Activated CD8-positive, alpha-beta memory T cell treated with anti-CD3 and anti-CD28 coated beads, Interleukin-2, amount 10 ng/mL, durations not matched to agents 7 days and 5 days (primary cell): ENCODE results near the gene TLR5. TPM values are rescaled to one million over a fixed set of nuclear protein-coding genes. Genes with fewer than 3 reads are reported as not detected.
"Not testable (repeated sequence)": the region's sequence is repeated elsewhere in the genome, so short reads cannot be mapped to it uniquely, and the experiment has no call there.

Source experiments
- ATAC-seq: fragments of 150-1000 bp; cut with Tn5 transposase; one replicate; pipeline ENCODE4 v1.10.0; 2021; ENCODE audit warnings: moderate library complexity
- CTCF ChIA-PET: fragments of 350-600 bp; sonication (Branson Sonifier 250); formaldehyde crosslinking; loops from one replicate; lab custom pipeline; 2021; ENCODE audit warnings: antibody characterized with exemption; lab: Charles Lee
- DNase-seq: peaks from one replicate; pipeline ENCODE4 v3.0.0-alpha.2; 2020
- H3K27ac Mint-ChIP-seq: one replicate; pipeline ENCODE4 v1.8.0; 2021; ENCODE audit warnings: mild to moderate bottlenecking, mixed read lengths
- H3K27me3 Mint-ChIP-seq: one replicate; pipeline ENCODE4 v1.8.0; 2021; ENCODE audit warnings: mixed read lengths
- H3K36me3 Mint-ChIP-seq: one replicate; pipeline ENCODE4 v1.8.0; 2021; ENCODE audit warnings: mild to moderate bottlenecking, mixed read lengths
- H3K4me1 Mint-ChIP-seq: one replicate; pipeline ENCODE4 v1.8.0; 2021; ENCODE audit warnings: mixed read lengths
- H3K4me3 Mint-ChIP-seq: one replicate; pipeline ENCODE4 v1.8.0; 2021; ENCODE audit warnings: mild to moderate bottlenecking, moderate library complexity, mixed read lengths
- H3K9me3 Mint-ChIP-seq: one replicate; pipeline ENCODE4 v1.8.0; 2022; ENCODE audit warnings: low read depth, mixed read lengths
- total RNA-seq, 2 experiments: library from RNA; stranded (reverse); gene quantifications; one replicate each; pipeline ENCODE4 v1.2.3, GENCODE V29; 2021

The TLR5 gene
- total RNA-seq, 2 experiments from 2014 or later: 0.09 to 0.80 TPM

DNA sequence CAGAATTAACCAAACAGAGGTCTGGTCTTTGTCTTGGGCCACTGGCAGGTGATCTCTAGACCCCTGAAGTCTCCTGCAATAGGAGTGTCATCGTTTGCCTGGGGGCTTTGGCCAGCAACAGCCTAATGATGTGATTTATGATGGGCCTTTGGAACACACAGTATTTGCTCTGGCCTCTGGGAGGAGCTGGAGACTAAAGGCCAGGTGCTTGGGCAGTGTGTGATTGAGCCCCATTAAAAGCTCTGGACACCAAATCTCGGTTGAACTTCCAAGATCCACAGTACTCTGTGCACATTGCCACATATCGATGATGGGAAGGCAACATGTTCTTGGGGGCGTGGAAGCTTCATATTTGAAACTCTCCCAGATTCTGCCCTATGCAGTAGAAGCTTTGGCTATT, 32.0 kb upstream of the TLR5 start:
- Mint-ChIP-seq H3K4me3 (no peak overlapping the region), H3K27me3 (peaks cover 3% of the 10 kb centered on the region), H3K9me3 (no peaks in the 10 kb centered on the region), H3K4me1 (no peaks in the 10 kb centered on the region), H3K36me3 (no peaks in the 10 kb centered on the region), H3K27ac (no peak overlapping the region)
- DNase-seq (no peak), ATAC-seq (no peak)
- CTCF ChIA-PET: no interaction called here

DNA sequence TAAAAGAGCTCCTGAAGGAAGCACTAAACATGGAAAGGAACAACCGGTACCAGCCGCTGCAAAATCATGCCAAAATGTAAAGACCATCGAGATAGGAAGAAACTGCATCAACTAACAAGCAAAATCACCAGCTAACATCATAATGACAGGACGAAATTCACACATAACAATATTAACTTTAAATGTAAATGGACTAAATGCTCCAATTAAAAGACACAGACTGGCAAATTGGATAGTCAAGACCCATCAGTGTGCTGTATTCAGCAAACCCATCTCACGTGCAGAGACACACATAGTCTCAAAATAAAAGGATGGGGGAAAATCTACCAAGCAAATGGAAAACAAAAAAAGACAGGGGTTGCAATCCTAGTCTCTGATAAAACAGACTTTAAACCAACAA, 26.4 kb upstream of the TLR5 start:
- H3K9me3 Mint-ChIP-seq, H3K4me3 Mint-ChIP-seq, CTCF ChIA-PET, H3K36me3 Mint-ChIP-seq, ATAC-seq, H3K4me1 Mint-ChIP-seq, H3K27ac Mint-ChIP-seq, DNase-seq, H3K27me3 Mint-ChIP-seq: not testable (repeated sequence)

DNA sequence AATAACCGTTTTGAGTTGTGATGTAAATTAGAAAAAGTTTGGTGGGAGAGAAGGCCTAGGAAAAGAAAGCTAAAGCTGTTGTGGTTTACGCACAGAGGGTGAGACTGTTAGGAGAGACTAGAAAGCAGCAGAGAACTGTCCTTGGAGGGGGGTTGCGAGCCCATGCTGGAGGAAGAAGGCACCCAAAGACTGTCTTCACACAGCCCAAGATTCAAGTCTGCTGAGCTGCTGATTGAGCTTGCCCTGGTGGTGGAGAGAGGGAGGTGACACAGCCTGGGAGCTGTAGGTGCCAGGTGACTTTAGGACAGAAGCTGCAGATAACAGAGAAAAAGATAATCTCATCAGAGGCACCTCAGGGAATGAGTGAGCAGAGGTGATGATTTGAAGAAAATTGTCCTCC, 18.3 kb upstream of the TLR5 start:
- Mint-ChIP-seq H3K9me3 (no peaks in the 10 kb centered on the region), H3K36me3 (no peaks in the 10 kb centered on the region), H3K27me3 (peaks cover 11% of the 10 kb centered on the region), H3K4me3 (no peak overlapping the region), H3K4me1 (no peaks in the 10 kb centered on the region), H3K27ac (no peak overlapping the region)
- ATAC-seq (no peak), DNase-seq (no peak)
- CTCF ChIA-PET: interaction anchor here (1.6 kb wide), 1 partner anchor 28 kb away, joined by 5 read pairs; no protein-coding TSS in a partner anchor

DNA sequence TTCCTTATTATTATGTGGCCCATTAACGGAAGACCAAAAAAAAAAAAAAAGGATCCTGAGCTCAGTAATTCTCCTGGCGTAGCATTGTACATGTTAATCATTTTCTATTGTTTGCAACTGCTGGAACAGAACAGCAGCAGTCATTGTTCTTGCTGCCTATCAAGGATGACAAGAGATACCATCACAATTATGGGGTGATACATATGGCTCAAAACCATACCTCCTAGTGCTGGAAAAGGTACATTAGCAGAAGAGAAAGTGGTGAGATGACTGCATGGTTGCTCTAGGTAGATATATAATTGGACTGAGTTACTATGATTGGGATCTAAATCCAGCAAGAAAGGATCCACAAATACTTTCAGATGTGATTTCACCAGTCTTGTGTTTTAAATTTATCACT, 13.3 kb upstream of the TLR5 start:
- Mint-ChIP-seq H3K4me3 (no peak overlapping the region), H3K36me3 (no peaks in the 10 kb centered on the region), H3K4me1 (peaks cover 10% of the 10 kb centered on the region), H3K27ac (no peak overlapping the region), H3K9me3 (no peaks in the 10 kb centered on the region), H3K27me3 (peaks cover 10% of the 10 kb centered on the region)
- CTCF ChIA-PET: no interaction called here
- DNase-seq (no peak), ATAC-seq (no peak)

DNA sequence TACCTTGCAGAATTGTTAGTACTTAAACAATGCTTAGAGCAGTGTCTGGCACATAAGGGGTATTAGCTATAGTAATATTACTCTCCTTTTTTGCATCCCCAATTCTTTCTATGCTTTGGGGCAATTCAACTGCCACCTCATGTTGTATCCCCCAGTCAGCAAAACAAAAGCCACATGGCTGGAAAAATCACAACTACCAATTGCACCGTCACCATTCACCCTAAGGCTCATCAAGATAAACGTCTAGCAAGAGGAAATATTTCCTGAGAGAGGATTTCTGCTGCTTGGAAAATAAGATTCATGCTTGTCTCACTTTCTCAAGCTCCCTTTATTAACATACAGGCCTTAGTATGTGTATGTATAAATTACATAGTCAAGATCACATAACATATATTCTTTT, 12.1 kb upstream of the TLR5 start:
- ATAC-seq (no peak), DNase-seq (no peak)
- CTCF ChIA-PET: no interaction called here
- H3K9me3 Mint-ChIP-seq: no peaks in the 10 kb centered on the region
- peaks cover 10% of the 10 kb centered on the region for H3K4me1 Mint-ChIP-seq
- H3K27me3 Mint-ChIP-seq: peaks cover 4% of the 10 kb centered on the region
- no peaks in the 10 kb centered on the region for H3K36me3 Mint-ChIP-seq
- H3K27ac Mint-ChIP-seq: no peak overlapping the region
- H3K4me3 Mint-ChIP-seq: no peak overlapping the region

DNA sequence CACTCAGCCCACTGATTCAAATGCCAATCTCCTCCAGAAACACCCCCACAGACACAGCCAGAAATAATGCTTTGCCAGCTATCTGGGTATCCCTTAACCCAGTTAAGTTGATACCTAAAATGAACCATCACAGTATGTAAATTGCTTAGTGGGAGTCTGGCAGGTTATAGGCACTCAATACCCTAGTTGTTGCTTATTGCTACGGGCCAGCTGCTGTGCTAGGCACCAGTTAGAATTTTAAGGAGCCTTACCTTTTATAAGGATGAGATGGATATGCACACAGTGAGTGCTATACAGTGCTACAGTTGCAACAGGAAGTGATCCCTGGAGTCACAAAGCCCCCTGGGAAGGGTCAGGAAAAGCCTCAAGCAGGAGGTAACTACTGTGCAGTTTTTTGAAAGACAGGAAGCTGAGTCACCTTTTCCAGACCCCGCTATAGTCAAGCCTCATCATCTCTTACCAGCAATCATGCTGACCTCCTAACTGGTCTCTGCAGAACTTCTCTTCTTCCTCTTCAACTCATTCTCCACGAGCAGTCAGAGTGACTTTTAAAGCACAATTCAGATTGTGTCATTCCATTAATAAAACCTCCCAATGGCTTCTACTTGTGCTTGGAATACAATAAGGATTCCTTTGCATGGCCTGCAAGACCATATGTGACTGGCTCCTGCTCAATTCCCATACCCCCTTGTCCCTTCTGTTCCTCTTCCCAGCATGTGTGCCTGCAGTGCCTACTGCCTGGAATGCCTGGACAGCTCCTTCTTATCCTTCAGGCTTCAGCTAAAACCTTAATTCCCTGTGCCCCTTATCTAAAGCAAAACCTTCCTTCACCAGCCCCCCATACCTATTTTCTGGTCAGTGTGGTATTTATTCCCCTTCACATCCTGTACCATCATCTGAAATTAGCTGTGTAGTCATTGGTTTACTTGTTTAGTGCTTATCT, 10.4 kb upstream of the TLR5 start:
- no peaks in the 10 kb centered on the region for H3K36me3 Mint-ChIP-seq
- H3K27me3 Mint-ChIP-seq: no peaks in the 10 kb centered on the region
- H3K4me1 Mint-ChIP-seq: peaks cover 10% of the 10 kb centered on the region
- peak; percentile 51 for ATAC-seq
- no peaks in the 10 kb centered on the region for H3K9me3 Mint-ChIP-seq
- H3K4me3 Mint-ChIP-seq: no peak overlapping the region
- no peak overlapping the region for H3K27ac Mint-ChIP-seq
- no peak for DNase-seq
- CTCF ChIA-PET: interaction anchor here (2.2 to 2.3 kb wide), 2 partner anchors 10 to 20 kb away, joined by 8 to 9 read pairs; partner anchors contain the start of gene TLR5

DNA sequence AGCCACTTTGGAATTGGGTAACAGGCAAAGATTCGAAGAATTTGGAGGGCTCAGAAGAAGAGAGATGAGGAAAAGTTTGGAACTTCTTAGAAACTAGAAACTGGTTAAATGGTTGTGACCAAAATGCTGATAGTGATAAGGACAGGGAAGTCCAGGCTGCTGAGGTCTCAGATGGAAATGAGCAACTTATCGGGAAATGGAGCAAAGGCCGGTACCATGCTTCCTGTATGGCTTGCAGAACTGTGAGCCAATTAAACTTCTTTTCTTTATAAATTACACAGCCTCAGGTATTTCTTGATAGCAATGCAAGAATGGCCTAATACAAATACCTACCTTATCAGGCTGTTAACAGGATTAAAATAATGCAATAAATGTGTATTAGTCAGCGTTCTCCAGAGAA, 9.4 kb upstream of the TLR5 start:
- no peaks in the 10 kb centered on the region for H3K9me3 Mint-ChIP-seq
- no peak overlapping the region for H3K27ac Mint-ChIP-seq
- no peaks in the 10 kb centered on the region for H3K27me3 Mint-ChIP-seq
- no peak overlapping the region for H3K4me3 Mint-ChIP-seq
- CTCF ChIA-PET: interaction anchor here (1.0 to 2.3 kb wide), 3 partner anchors 9 to 23 kb away, joined by 3 to 9 read pairs (median 8); partner anchors contain the start of gene TLR5
- ATAC-seq (no peak), DNase-seq (no peak)
- peaks cover 10% of the 10 kb centered on the region for H3K4me1 Mint-ChIP-seq
- H3K36me3 Mint-ChIP-seq: no peaks in the 10 kb centered on the region

DNA sequence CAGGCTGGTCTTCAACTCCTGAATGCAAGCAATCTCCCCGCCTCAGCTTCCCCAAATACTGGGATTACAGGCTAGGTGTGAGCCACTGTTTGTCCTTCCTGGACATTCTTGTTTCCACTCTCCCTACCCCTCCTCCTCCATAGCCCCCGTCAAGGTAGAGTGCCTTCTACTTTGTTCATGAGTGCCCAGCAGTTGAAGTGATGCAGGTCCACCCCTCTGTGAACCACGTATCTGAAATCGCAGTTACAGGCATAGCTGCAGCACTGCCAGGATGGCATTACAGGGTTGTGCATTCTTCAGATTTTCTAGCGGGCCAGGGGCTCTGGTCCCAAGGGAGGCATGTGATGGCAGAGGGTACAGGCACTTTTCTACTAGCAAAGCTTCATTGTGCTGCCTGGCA, 7.4 kb upstream of the TLR5 start:
- DNase-seq (no peak), ATAC-seq (no peak)
- Mint-ChIP-seq H3K9me3 (no peaks in the 10 kb centered on the region), H3K36me3 (no peaks in the 10 kb centered on the region), H3K27me3 (peaks cover 4% of the 10 kb centered on the region), H3K4me3 (no peak overlapping the region), H3K4me1 (peaks cover 10% of the 10 kb centered on the region), H3K27ac (no peak overlapping the region)
- CTCF ChIA-PET: interaction anchor here (0.8 to 3.5 kb wide), 2 partner anchors 10 to 17 kb away, joined by 3 to 17 read pairs; no protein-coding TSS in a partner anchor

DNA sequence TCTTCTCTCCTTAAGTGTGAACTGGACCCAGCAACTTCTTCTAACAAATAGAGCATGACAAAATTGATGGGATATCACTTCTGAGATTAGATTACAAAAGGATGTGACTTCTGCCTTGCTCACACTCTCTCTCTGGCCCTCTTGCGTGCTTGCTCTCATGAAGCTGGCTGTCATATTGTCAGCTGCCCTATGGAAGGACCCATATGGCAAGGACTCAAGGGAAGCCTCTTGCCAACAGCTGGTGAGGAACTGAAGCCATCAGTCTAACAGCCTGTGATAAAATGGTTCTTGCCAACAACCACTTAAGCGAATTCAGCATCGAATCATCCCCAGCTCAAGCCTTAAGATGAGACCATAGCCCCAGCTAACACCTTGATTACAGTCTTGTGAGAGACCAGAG, 4.8 kb upstream of the TLR5 start:
- Mint-ChIP-seq H3K4me1 (peaks cover 7% of the 10 kb centered on the region), H3K9me3 (no peaks in the 10 kb centered on the region), H3K27ac (no peak overlapping the region), H3K27me3 (peaks cover 13% of the 10 kb centered on the region), H3K36me3 (no peaks in the 10 kb centered on the region), H3K4me3 (no peak overlapping the region)
- CTCF ChIA-PET: interaction anchor here (3.5 kb wide), 1 partner anchor 14 kb away, joined by 17 read pairs; no protein-coding TSS in a partner anchor
- DNase-seq (no peak), ATAC-seq (no peak)

DNA sequence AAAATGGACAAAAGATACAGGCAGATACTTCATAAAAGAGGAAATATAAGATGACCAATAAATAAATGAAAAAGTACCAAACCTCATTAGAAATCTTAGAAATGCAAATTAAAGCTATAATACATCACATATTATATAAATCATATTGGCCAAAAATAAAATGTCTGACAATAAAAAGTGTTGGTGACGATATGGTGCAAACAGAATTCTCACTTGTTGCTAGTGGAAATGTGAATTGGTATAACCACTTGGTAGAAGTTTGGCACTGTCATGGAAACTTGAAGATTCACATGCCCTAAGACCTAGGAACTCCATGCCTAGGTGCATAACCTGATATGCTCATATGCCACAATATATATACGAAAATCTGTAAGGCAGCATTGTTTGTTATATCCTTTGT, 4.4 kb upstream of the TLR5 start:
- no peaks in the 10 kb centered on the region for H3K36me3 Mint-ChIP-seq
- no peak for ATAC-seq
- no peak overlapping the region for H3K4me3 Mint-ChIP-seq
- peaks cover 13% of the 10 kb centered on the region for H3K27me3 Mint-ChIP-seq
- no peaks in the 10 kb centered on the region for H3K9me3 Mint-ChIP-seq
- no peak for DNase-seq
- H3K27ac Mint-ChIP-seq: no peak overlapping the region
- CTCF ChIA-PET: interaction anchor here (3.5 kb wide), 1 partner anchor 14 kb away, joined by 17 read pairs; no protein-coding TSS in a partner anchor
- peaks cover 7% of the 10 kb centered on the region for H3K4me1 Mint-ChIP-seq

DNA sequence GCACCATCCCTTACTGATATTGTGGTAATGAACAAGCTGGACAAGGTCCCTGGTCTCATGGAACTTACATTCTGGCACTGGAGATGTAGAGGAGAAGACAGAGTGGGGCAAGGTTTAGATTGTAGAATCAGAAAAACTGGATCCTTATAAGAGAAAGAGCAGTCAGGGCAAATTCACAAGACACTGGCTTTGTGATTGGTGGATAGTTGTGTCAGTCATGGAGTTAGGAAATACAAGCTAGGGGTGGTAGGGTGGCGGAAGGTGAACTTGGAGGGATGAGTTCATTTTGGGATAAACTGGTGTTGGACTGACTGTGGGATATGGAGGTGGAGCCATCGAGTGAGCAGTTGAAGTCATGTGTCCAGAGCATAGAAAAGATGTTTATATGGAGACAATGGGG, 3.7 kb upstream of the TLR5 start:
- Mint-ChIP-seq H3K27ac (no peak overlapping the region), H3K27me3 (peaks cover 13% of the 10 kb centered on the region), H3K9me3 (no peaks in the 10 kb centered on the region), H3K36me3 (no peaks in the 10 kb centered on the region), H3K4me3 (no peak overlapping the region), H3K4me1 (peaks cover 7% of the 10 kb centered on the region)
- no peak for DNase-seq
- ATAC-seq: no peak
- CTCF ChIA-PET: interaction anchor here (1.1 kb wide), 1 partner anchor 13 kb away, joined by 3 read pairs; no protein-coding TSS in a partner anchor

DNA sequence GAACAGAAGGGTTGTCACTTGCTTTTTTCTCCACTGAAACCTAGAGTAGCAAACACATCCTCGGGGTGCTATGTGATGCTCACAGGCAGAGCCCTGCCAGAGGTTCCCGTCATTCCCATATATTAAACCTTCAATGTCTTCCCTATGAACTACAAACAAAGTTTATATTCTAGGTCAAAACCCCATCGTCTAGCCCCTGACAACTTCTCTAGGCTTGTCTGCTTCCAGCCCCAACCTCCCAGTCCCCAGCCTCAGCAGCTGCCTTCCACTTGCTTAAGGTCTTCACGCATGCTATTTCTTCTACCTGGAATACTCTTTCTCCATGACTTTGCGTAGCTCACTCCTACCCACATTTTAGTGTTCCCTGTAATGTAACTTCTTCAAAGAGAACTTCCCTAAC, 1.9 kb upstream of the TLR5 start:
- no peak for DNase-seq
- peaks cover 14% of the 10 kb centered on the region for H3K27me3 Mint-ChIP-seq
- H3K36me3 Mint-ChIP-seq: no peaks in the 10 kb centered on the region
- CTCF ChIA-PET: interaction anchor here (1.7 to 4.1 kb wide), 3 partner anchors 8 to 28 kb away, joined by 3 to 33 read pairs (median 8); no protein-coding TSS in a partner anchor
- no peak for ATAC-seq
- no peaks in the 10 kb centered on the region for H3K9me3 Mint-ChIP-seq
- no peak overlapping the region for H3K4me3 Mint-ChIP-seq
- H3K27ac Mint-ChIP-seq: no peak overlapping the region
- H3K4me1 Mint-ChIP-seq: peaks cover 7% of the 10 kb centered on the region

DNA sequence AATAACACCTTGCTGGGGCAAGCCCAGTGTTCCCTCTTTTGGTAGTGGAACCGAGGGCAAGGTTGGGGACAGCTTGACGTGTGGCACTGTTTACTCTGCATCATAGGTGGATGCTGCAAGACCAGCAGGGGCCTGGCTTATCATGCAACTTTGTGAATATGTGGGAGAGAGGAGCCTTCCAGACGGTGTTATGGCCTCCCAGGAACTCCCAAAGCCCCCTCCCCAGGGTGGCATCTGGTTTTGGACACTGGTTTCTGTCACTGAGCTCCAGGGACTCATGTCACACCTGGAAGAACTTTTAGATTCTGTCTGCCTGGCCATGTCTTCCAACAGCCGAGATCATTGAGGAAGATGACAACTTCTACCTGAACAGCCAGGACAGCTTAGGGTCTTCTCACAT, 1.4 kb upstream of the TLR5 start:
- DNase-seq (no peak), ATAC-seq (no peak)
- Mint-ChIP-seq H3K27ac (no peak overlapping the region), H3K4me3 (no peak overlapping the region), H3K27me3 (peaks cover 16% of the 10 kb centered on the region), H3K4me1 (peaks cover 7% of the 10 kb centered on the region), H3K9me3 (no peaks in the 10 kb centered on the region), H3K36me3 (no peaks in the 10 kb centered on the region)
- CTCF ChIA-PET: interaction anchor here (1.2 to 4.1 kb wide), 5 partner anchors 8 to 27 kb away, joined by 3 to 33 read pairs (median 8); no protein-coding TSS in a partner anchor
